ENCODE data around the gene THADA. TPM values are rescaled to one million over a fixed set of nuclear protein-coding genes. Genes with fewer than 3 reads are reported as not detected.

THADA gene
- total and polyA plus RNA-seq, 2 donors (not counting 1 experiment from before 2014, with no cell fraction given): 9.2 to 36.2 TPM

- no peak for TF ChIP-seq EZH2 (IDR thresholded peaks at IDR 0.05; ENCODE audit: low read length, missing control alignments)
- no peak for TF ChIP-seq CTCF (conservative IDR thresholded peaks at IDR 0.05 in 1 of 2, IDR thresholded peaks at IDR 0.05 in 1 of 2; ENCODE audit: low read depth in 1 of 2, low read length in 2 of 2)
- no peak overlapping the region for H3K27ac ChIP-seq (ENCODE audit: insufficient read depth, low read length)
- H3K36me3 ChIP-seq (ENCODE audit: control insufficient read depth, insufficient read depth, low read length): no peaks in the 10 kb centered on the region
- no peaks in the 10 kb centered on the region for H3K27me3 ChIP-seq (ENCODE audit: control insufficient read depth, insufficient read depth, low read length)
- no peak overlapping the region for H3K4me3 ChIP-seq (replicated peaks in 1 of 4; ENCODE audit: control extremely low read depth in 1 of 4, insufficient read depth in 1 of 4, low read depth in 3 of 4, low read length in 4 of 4)
- no peak overlapping the region for H3K4me2 ChIP-seq (ENCODE audit: extremely low read depth, insufficient read depth, low read length)
- no peaks in the 10 kb centered on the region for H3K9me3 ChIP-seq (ENCODE audit: control insufficient read depth, insufficient read depth, low read depth, low read length)
- no peaks in the 10 kb centered on the region for H3K79me2 ChIP-seq (ENCODE audit: control insufficient read depth, insufficient read depth, low read length)
- peaks cover 16% of the 10 kb centered on the region for H3K4me1 ChIP-seq (ENCODE audit: control insufficient read depth, extremely low read depth, insufficient read depth, low read length)
- peak; percentile 63 to 78 for DNase-seq (ENCODE audit: low read depth in 2 of 2)
- H4K20me1 ChIP-seq (ENCODE audit: control insufficient read depth, extremely low read depth, insufficient read depth, low read length): no peaks in the 10 kb centered on the region
- H3K9ac ChIP-seq (ENCODE audit: insufficient read depth, low read length): no peak overlapping the region
- H2AFZ ChIP-seq (ENCODE audit: low read length): no peak overlapping the region
Observed at GRCh38 chr2:43459446-43460173, 136.2 kb downstream of the THADA start.

- no peaks in the 10 kb centered on the region for H3K27me3 ChIP-seq (ENCODE audit: control insufficient read depth, insufficient read depth, low read length)
- H3K9ac ChIP-seq (ENCODE audit: insufficient read depth, low read length): no peak overlapping the region
- H3K36me3 ChIP-seq (ENCODE audit: control insufficient read depth, insufficient read depth, low read length): no peaks in the 10 kb centered on the region
- H3K4me3 ChIP-seq (replicated peaks in 1 of 4; ENCODE audit: control extremely low read depth in 1 of 4, insufficient read depth in 1 of 4, low read depth in 3 of 4, low read length in 4 of 4): no peak overlapping the region
- H3K4me2 ChIP-seq (ENCODE audit: extremely low read depth, insufficient read depth, low read length): peak overlapping the region; percentile 11
- peak; percentile 77 to 91 for DNase-seq (ENCODE audit: low read depth in 2 of 2)
- no peak for TF ChIP-seq EZH2 (IDR thresholded peaks at IDR 0.05; ENCODE audit: low read length, missing control alignments)
- TF ChIP-seq CTCF (conservative IDR thresholded peaks at IDR 0.05 in 1 of 2, IDR thresholded peaks at IDR 0.05 in 1 of 2; ENCODE audit: low read depth in 1 of 2, low read length in 2 of 2): no peak
- no peaks in the 10 kb centered on the region for H4K20me1 ChIP-seq (ENCODE audit: control insufficient read depth, extremely low read depth, insufficient read depth, low read length)
- H3K79me2 ChIP-seq (ENCODE audit: control insufficient read depth, insufficient read depth, low read length): no peaks in the 10 kb centered on the region
- H2AFZ ChIP-seq (ENCODE audit: low read length): no peak overlapping the region
- peak overlapping the region; percentile 37 for H3K27ac ChIP-seq (ENCODE audit: insufficient read depth, low read length)
- H3K9me3 ChIP-seq (ENCODE audit: control insufficient read depth, insufficient read depth, low read depth, low read length): no peaks in the 10 kb centered on the region
- peaks cover 14% of the 10 kb centered on the region for H3K4me1 ChIP-seq (ENCODE audit: control insufficient read depth, extremely low read depth, insufficient read depth, low read length)
Observed at GRCh38 chr2:43458014-43458628, 137.7 kb downstream of the THADA start.

- Histone ChIP-seq H4K20me1 (ENCODE audit: control insufficient read depth, extremely low read depth, insufficient read depth, low read length) (no peaks in the 10 kb centered on the region), H3K9me3 (ENCODE audit: control insufficient read depth, insufficient read depth, low read depth, low read length) (no peaks in the 10 kb centered on the region), H2AFZ (ENCODE audit: low read length) (no peak overlapping the region), H3K27ac (ENCODE audit: insufficient read depth, low read length) (no peak overlapping the region), H3K36me3 (ENCODE audit: control insufficient read depth, insufficient read depth, low read length) (no peaks in the 10 kb centered on the region), H3K79me2 (ENCODE audit: control insufficient read depth, insufficient read depth, low read length) (no peaks in the 10 kb centered on the region), H3K27me3 (ENCODE audit: control insufficient read depth, insufficient read depth, low read length) (no peaks in the 10 kb centered on the region), H3K4me1 (ENCODE audit: control insufficient read depth, extremely low read depth, insufficient read depth, low read length) (peaks cover 14% of the 10 kb centered on the region), H3K4me3 (replicated peaks in 1 of 4; ENCODE audit: control extremely low read depth in 1 of 4, insufficient read depth in 1 of 4, low read depth in 3 of 4, low read length in 4 of 4) (peak overlapping the region in 1 of 4 experiments; percentile 10), H3K9ac (ENCODE audit: insufficient read depth, low read length) (no peak overlapping the region), H3K4me2 (ENCODE audit: extremely low read depth, insufficient read depth, low read length) (no peak overlapping the region)
- TF ChIP-seq CTCF (conservative IDR thresholded peaks at IDR 0.05 in 1 of 2, IDR thresholded peaks at IDR 0.05 in 1 of 2; ENCODE audit: low read depth in 1 of 2, low read length in 2 of 2) (no peak), EZH2 (IDR thresholded peaks at IDR 0.05; ENCODE audit: low read length, missing control alignments) (no peak)
- peak; percentile 92 to 97 for DNase-seq (ENCODE audit: low read depth in 2 of 2)
Observed at GRCh38 chr2:43455731-43456642, 139.9 kb downstream of the THADA start.
